ENCODE data around the gene EIF1AX. TPM values are rescaled to one million over a fixed set of nuclear protein-coding genes. Genes with fewer than 3 reads are reported as not detected.

EIF1AX gene
- total RNA-seq, 1 experiment from 2014 or later = 132 TPM

- ChIA-PET POLR2A (no interaction called here), CTCF (no interaction called here), RAD21 (ENCODE audit: low non-redundant PET in 1 of 2, low total read pairs in 2 of 2, uncharacterized antibody in 2 of 2, unreplicated experiment in 2 of 2) (no interaction called here)
- Histone ChIP-seq H3K27me3 (ENCODE audit: insufficient read depth, low read length) (no peaks in the 10 kb centered on the region), H3K4me1 (ENCODE audit: control insufficient read depth in 1 of 2, insufficient read depth in 2 of 2, low read length in 2 of 2) (peaks cover under 1 to 2% of the 10 kb centered on the region in 2 experiments; a peak in 2 of 4 replicates), H4K20me1 (ENCODE audit: insufficient read depth) (no peaks in the 10 kb centered on the region), H3K27ac (ENCODE audit: low read depth, low read length) (no peak overlapping the region), H3K4me3 (replicated peaks in 1 of 2; ENCODE audit: low read depth in 1 of 2, low read length in 2 of 2) (no peak overlapping the region), H3K9me3 (ENCODE audit: control insufficient read depth in 1 of 2, insufficient read depth in 1 of 2, low read depth in 1 of 2, low read length in 2 of 2) (no peaks in the 10 kb centered on the region), H3K36me3 (ENCODE audit: control insufficient read depth in 1 of 2, insufficient read depth in 2 of 2, low read length in 2 of 2) (no peaks in the 10 kb centered on the region; a peak in 1 of 4 replicates), H3K9ac (ENCODE audit: low read length) (no peak overlapping the region), H3K4me2 (ENCODE audit: low read length) (no peak overlapping the region), H2AFZ (ENCODE audit: low read depth, low read length, poor library complexity, severe bottlenecking) (no peak overlapping the region), H3K9me2 (ENCODE audit: insufficient read depth) (no peaks in the 10 kb centered on the region), H3K79me2 (ENCODE audit: insufficient read depth, low read length) (no peaks in the 10 kb centered on the region)
- intact Hi-C loops (cut with micrococcal nuclease) = no loop called here
- no peak for TF ChIP-seq JUND (IDR thresholded peaks at IDR 0.05)
- no peak for TF ChIP-seq SRF (IDR thresholded peaks at IDR 0.05; ENCODE audit: low read depth)
- no peak for TF ChIP-seq RAD21 (IDR thresholded peaks at IDR 0.05; ENCODE audit: low read depth)
- no peak for TF ChIP-seq ELF1 (IDR thresholded peaks at IDR 0.05; ENCODE audit: borderline replicate concordance, low read depth)
- TF ChIP-seq SP1 (IDR thresholded peaks at IDR 0.05; ENCODE audit: low read depth) = no peak
- TF ChIP-seq EGR1 (IDR thresholded peaks at IDR 0.05; ENCODE audit: low read depth) = no peak
- no peak for TF ChIP-seq CEBPB (IDR thresholded peaks at IDR 0.05; ENCODE audit: low read depth)
- no peak for TF ChIP-seq FOSL1 (IDR thresholded peaks at IDR 0.05; ENCODE audit: low read depth)
- TF ChIP-seq EZH2 (IDR thresholded peaks at IDR 0.05) = no peak
- TF ChIP-seq CTCF (IDR thresholded peaks at IDR 0.05 in 2 of 3, conservative IDR thresholded peaks at IDR 0.05 in 1 of 3; ENCODE audit: borderline replicate concordance in 1 of 3, insufficient read depth in 1 of 3, low read depth in 2 of 3, low read length in 2 of 3) = no peak
- no peak for TF ChIP-seq ZBTB33 (IDR thresholded peaks at IDR 0.05; ENCODE audit: extremely low read depth, insufficient replicate concordance, low read length)
- no peak for TF ChIP-seq ZFX (IDR thresholded peaks at IDR 0.05)
- no peak for TF ChIP-seq MAX (IDR thresholded peaks at IDR 0.05)
- TF ChIP-seq TCF7L2 (IDR thresholded peaks at IDR 0.05; ENCODE audit: borderline replicate concordance, extremely low read depth, insufficient read depth, insufficient read length) = no peak
- no peak for TF ChIP-seq EZH2phosphoT487 (IDR thresholded peaks at IDR 0.05; ENCODE audit: borderline replicate concordance)
- DNase-seq (ENCODE audit: low read depth, low spot score) (no peak), ATAC-seq (no peak)
- BruUV-seq (replicated peaks) = no TSS peak
These were observed 5.9 kb upstream of the EIF1AX start for GRCh38 chrX:20147561-20147960.

All from HCT116 (cell line).